Measurements from ENCODE around the gene MPO.
A peak's percentile ranks its signal among the peaks of the same experiment; 100 is the strongest.

MPO gene

GRCh38 chr17:58265902-58266875 is 14.5 kb downstream of the MPO start:
- no peak overlapping the region for H3K27ac ChIP-seq
- H3K4me3 ChIP-seq, result no peak overlapping the region
- no peak for TF ChIP-seq CTCF (IDR thresholded peaks at IDR 0.05)
- no peak for DNase-seq (ENCODE audit: low spot score)

- no peak for DNase-seq (ENCODE audit: low spot score)
- no peak for TF ChIP-seq CTCF (IDR thresholded peaks at IDR 0.05)
- no peak overlapping the region for H3K27ac ChIP-seq
- H3K4me3 ChIP-seq, result no peak overlapping the region
These were observed 15.5 kb downstream of the MPO start for GRCh38 chr17:58265271-58265670.

GRCh38 chr17:58264407-58265103 is 16.2 kb downstream of the MPO start:
- no peak for DNase-seq (ENCODE audit: low spot score)
- TF ChIP-seq CTCF (IDR thresholded peaks at IDR 0.05), result no peak
- Histone ChIP-seq H3K4me3 (no peak overlapping the region), H3K27ac (no peak overlapping the region)

- H3K27ac ChIP-seq, result no peak overlapping the region
- H3K4me3 ChIP-seq, result no peak overlapping the region
- TF ChIP-seq CTCF (IDR thresholded peaks at IDR 0.05), result no peak
- DNase-seq (ENCODE audit: low spot score), result no peak
These were observed 17.0 kb downstream of the MPO start for GRCh38 chr17:58263773-58264172.

GRCh38 chr17:58262149-58262548 is 18.6 kb downstream of the MPO start:
- H3K4me3 ChIP-seq, result no peak overlapping the region
- no peak overlapping the region for H3K27ac ChIP-seq
- DNase-seq (ENCODE audit: low spot score), result no peak
- TF ChIP-seq CTCF (IDR thresholded peaks at IDR 0.05), result no peak

- no peak for TF ChIP-seq CTCF (IDR thresholded peaks at IDR 0.05)
- no peak overlapping the region for H3K4me3 ChIP-seq
- H3K27ac ChIP-seq, result no peak overlapping the region
- peak; percentile 50 for DNase-seq (ENCODE audit: low spot score)
These were observed 25.9 kb downstream of the MPO start for GRCh38 chr17:58254803-58255202.

Data from coronary artery (tissue), 2 donors.